RPMI7951 (cell line): ENCODE results near the gene TMEM182. TPM values are rescaled to one million over a fixed set of nuclear protein-coding genes. Genes with fewer than 3 reads are reported as not detected.

Source experiments
- DNase-seq: peaks from one replicate; pipeline ENCODE4 v3.0.0-alpha.2; 2012; ENCODE audit warnings: low read depth
- total RNA-seq: library from RNA; depleted of rRNA; stranded (reverse); fragments of >200 nt; shearing (Covaris generic); gene quantifications from 2 replicates; pipeline ENCODE4 v1.2.3, GENCODE V29; 2014

The TMEM182 gene
- total RNA-seq, 1 experiment from 2014 or later: 3.4 TPM

DNA sequence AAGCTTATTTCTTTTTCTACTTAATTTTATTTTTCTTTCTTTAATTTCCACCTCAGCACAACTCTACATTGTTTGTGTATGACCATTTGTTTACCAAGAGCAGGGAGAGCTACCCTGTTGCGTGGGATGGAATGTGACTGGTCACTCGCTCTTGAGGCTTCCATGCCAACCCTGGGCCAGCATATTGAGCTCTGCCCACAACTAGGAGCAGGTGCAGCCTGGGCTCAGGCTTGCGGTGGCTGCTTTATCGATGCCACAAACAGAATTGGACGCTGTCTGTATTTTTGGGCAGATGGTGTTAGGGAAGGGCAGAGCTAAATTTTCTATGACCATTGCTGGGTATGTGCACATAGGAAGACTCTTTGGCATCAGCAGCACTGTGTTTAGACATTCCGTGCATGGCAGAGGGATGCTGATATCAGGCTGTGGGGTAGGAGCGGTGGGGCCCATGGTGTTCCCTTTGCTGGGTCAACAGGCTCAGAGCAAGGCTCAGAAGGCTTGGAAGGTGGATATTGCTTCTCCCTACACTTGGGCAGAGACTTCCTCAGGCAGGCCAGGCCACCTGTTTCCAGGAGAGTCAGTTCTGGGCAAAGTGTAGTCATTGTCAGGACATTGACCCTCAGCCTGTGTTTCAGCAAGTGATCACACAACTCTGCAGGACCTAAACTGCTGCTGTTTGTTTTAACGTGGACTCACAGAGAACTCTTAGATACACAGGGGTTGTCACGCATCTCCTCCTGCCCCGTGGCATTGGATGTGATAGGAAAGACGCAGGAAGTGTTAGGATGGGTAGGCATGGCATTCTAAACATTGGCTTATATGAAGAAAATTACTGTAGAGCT, 40.2 kb downstream of the TMEM182 start:
- DNase-seq: no peak

DNA sequence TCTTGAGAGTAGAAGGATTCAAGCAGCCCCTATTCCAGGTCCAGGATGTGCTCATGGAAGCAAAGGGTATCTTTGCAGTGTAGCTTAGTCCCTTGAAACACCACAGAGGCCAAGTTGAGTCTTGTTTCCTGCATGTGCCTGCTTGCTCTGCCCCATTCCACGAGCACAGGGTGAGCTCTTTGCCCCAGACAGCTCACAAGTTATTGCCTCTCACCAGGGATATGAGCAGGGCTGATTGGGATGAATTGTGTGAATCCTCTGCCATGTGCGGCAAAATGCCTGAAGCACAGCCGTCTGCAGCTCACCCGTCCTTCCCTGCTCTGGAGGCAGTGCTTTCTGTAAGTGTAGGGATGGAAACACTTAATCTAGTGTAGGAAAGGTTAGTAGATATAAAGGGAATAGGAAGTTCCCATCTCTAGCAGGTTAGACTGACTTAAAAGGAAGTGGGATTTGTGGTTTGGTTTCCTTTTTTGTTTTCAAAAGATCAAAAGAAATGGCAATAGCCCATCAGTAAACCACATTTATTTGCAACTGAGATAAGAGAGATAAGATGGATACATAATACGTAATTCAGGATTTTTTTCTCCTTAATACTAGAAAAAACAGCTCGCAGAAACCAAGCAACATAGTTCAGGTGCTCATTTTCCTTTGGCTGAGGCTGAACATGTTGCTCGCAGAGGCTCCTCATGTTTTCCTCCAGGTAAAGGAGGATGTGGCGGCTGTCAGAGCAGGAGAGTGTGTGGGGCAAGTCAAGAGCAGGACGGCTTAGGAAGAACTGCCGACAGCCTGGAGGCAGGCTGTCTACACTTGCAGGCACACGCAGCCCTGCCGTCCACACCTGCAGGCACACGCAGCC, 41.4 kb downstream of the TMEM182 start:
- DNase-seq: peak; percentile 44

DNA sequence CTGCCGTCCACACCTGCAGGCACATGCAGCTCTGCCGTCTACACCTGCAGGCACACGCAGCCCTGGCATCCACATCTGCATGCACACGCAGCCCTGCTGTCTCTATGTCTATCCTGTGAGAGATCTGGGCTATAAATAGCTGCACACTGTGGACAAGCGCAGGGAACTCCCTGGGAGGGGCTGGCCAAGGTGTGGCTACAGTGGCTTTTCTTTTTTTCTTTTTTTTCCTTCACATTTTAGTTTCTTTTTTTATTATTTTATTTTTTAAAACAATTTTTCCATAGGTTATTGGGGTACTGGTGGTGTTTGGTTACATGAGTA, 42.0 kb downstream of the TMEM182 start:
- DNase-seq: no peak

DNA sequence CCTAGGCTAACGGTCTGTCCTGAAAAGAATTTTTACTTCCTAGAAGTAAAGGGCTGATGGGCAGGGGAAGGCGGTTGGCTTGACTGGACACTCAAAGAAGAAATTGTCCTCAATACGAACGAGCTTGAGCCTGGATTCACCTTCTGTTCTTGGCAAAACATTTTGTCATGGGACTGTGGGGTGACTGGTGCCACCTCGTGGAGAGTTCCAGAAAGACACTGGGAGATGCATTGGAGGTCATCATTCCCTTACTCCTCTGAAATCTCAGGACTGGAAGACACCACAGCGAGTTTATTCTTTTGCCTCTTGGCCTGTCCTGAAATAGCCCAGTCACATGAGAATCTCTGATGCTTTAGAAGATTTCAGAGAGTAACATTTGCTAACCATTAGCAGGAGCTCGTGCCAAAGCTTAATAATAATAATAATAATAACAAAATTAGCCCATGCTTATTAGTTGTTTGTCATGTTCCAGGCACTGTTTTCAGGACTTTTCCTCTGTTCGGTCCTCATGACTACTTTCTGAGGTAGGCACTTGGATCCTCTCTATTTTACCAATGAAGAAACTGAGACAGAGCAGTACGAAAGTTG, 44.5 kb downstream of the TMEM182 start:
- DNase-seq: peak; percentile 65

DNA sequence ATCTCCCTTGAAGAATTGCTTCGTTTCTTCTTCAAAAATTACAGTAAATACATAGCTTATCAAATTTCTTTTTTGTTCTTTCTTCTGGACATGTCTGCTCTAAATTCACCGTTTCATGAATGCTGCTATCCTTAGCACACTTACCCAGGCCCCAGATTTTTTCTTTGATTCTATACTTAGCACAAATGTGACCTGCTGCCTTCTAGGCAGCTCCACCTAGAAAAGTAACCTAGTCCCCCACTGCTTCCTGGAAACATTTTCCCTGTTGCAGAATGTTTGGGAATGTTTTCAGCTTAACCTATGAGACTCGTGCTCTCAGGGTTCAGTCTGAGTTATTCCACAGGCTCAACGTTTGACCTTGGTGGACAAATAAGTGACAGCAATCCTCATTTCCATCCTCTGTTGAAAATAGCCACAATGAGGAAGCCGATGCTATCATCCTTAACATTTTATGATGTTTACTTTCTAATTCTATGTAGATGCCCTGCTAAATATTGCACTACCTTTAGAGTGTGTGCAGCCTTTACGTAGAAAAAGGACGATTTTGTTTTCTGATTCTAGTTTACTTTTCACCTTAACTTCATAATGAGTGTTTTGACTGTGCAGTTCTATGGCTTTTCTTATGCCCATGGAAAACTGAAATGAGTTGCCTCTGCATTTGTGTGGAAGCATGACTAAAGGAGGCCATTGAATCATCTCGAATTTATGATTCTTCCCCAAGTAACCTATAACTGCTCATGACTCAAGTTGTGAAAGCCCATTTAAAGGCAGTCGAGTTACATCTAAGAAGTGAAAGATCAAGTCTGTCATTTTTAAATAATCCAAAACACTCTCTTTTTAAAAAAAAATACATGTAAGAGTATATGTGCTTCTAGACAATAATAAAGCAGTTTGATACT, 47.7 kb downstream of the TMEM182 start:
- DNase-seq: no peak

DNA sequence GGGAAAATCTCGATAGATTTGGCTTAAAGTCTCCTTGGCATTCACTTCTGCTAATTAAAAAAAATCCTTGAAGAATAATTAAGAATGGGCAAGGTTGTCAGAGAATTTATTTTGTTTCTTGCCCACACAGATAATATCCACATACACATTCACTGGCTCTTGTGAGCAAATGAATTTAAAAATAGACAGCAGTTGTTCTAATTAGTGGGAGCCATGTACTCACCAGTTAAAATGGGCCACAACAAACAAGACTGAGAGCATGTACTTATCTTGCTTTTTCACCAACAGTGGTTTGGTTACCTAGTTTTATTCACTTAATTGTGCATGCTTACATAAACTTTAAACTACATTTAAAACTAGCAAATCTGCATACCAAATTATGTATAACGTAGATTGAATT, 53.5 kb downstream of the TMEM182 start:
- no peak for DNase-seq

DNA sequence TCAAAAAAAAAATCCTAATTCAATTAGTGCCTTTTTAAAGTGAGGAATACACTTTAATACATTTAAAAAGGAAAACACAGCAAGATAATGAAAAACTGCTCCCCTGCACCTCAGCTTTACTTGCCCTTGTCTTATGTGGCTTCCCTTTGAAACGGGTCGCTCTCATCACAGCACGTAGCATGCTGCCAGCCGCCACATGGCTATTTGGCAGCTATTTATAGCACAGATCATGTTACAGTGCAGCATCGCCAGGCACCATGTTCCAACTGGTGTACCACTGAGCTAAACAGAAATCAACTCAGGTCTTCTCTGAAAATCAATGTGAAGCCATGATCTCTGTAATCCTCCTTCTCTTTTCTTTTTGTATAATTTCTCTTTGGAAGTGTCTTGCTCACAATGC, 65.1 kb downstream of the TMEM182 start:
- DNase-seq: peak; percentile 69

DNA sequence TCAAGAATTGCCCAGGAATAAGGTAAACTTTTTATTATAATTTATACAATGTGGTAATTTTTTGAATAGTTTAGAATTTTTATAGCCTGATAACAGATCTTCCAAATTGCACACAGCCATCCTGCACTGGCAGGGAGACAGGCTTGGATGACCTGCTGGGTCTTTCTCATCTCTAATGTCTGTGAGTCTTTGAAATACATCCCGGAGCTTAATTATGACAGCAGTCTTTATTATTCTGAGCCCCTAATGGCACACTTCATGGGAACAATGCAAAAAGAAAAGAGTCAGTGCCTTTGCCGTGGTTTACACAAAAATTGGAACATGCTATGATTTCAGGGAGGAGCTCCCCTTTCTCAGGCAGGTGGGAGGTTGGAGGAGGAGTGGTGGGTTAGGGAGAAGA, 71.0 kb downstream of the TMEM182 start:
- DNase-seq: no peak

DNA sequence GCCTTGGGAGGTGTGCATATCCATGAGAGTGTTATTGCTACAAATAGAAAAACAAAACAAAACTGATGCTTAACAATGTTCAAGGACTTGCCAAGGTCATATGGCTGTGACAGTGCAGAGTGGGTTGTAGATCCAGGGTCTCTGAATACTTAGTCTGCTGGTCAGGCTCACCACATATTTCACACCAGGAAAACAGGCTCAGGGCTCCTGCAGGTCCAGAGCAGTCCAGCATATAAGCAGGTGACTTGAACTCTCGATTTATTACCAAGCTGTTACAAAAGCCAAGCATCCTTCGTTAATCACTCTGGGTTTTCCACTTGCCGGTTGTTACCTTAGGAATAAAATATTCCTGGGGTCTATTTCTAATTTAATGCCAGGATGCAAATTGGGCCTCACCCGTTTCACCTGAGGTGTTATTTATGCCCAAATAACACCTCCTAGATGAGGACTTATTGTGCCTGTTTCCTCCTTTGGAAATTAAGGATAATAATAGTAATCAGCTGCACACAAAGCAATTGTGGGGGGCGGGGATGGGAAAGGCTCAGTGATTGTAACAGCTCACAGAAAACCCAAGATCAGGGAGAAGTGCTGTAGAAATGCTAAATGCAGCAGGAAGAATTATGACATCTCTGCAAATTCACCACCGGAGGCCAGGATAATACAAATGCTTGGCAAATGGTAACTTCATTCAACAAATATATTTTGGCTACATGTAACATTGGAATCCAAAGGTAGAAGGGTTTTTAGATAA, 72.9 kb downstream of the TMEM182 start:
- no peak for DNase-seq

DNA sequence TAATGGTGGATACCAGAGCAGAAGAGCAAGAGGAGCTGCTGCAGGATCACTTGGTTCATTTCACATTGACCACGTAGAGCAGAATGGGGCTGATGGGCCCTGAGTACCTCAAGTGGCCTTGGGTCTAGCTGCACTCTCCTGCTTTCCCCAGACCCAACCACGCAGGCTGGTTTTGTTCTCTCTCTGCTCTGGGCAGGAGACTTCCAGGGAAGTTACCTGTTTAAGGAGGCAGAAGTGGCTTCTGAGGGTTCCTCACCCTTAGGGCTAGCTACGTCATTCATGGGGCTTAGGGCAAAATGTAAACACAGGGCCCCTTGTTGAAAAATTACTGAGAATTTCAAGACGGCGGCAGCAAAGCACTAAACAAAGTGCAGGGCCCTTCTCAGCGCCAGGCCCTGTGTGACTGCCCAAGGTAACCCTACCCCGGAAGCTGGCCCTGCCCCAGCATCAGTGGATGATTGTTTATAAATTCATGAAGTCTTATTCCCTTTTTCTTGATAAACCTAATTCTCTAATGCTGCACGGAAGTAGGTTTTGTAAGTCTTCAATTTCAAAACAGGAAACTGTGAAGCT, 75.9 kb downstream of the TMEM182 start:
- DNase-seq: no peak

DNA sequence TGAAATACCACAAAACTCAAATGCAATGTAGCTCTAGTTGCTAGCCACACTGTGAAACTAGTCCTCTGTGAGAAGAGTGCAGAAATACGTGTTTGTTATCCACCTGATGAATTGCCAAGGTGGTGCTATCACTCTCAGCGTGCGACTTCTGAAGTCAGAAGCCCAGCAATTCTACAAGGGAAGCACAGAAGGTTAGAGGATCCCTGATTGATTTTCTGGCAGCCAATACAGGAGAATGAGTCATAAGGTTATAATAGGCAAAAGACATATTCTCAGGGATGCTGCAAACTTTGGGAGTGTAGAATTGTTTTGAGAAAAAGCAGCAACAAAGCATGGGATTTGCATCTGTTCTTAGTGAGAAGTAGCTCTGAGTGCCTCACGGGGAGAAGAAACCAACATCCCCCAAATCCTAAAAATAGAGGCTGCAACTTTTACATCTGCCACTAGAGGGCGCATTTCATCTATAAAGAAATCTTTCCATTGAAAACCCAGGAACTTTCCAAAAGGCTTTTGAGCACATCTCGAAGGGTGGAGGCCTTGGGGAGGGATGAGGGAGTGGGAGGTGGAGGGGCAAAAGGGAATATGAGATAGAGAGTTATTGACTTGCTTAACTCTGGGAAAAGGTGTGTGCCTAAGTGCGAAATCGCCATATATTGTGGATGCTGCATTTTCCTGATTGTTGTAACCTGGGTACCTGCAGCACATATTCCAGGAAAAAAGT, 78.0 kb downstream of the TMEM182 start:
- peak; percentile 31 for DNase-seq

DNA sequence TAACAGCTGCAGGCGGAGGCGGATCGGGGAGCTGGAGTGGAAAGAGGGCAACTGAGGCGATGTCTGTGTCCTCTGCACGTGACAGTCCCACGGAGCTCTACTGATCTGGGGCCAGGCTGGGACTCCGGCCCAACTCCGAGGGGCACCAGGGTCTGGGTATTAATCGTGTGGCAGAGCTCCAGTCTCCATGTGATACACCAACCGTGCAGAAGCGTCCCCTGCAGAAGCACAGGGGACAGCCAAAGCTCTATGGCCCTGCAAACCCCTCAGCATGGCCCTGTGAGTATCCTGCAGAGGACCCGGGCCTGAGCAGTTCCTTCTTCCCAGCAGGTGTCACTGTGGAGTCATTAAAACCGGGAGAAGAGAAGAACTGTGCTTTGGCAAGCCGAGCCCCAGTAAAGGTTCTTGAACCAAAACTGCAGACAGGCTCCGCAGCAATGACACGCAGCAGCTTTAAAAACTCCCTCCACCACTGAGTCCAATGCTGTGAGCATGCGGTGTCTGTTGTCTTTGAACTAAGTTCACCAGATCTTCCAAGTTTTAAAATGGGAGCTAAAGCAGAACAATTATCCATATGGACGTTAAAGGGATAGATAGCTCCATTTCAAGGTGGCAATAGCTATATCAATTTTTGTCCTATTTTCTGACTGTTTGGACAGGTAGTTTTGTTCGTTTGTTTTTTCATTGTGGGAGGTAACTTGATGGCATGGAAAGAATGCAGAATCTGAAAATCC, 79.4 kb downstream of the TMEM182 start:
- DNase-seq: peak; percentile 55

DNA sequence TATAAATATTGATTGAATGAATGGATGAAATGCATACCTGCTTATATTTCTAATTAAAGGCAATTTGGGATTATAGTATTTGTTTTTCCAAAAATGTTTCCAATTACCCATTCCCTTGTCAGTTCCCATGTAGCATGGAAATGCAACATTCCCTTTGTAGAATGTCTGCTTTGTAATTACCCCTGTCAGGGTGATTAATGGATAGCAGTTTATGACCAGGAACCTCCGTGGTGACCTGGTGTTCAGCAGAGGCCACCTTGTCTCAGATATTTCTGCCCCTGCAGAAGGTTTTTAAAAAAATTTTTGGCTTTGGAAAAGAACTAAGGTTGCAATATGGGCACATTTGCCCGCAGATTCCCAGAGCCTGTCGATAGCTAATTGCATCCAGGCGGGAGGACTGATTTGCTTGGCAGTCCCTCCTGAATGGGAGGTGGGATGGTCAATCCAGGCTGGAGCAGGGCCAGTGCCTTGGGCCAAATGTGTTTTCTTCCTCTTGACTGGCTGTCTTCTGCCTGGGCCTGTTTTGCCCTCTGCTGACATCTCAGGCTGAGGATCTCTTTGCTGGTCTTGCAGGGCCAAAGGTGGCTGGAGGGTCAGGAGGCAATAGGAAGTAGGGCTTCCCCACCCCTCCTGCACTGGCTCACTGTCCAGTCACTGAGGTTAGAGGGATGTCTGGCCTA, 82.1 kb downstream of the TMEM182 start:
- DNase-seq: peak; percentile 24

DNA sequence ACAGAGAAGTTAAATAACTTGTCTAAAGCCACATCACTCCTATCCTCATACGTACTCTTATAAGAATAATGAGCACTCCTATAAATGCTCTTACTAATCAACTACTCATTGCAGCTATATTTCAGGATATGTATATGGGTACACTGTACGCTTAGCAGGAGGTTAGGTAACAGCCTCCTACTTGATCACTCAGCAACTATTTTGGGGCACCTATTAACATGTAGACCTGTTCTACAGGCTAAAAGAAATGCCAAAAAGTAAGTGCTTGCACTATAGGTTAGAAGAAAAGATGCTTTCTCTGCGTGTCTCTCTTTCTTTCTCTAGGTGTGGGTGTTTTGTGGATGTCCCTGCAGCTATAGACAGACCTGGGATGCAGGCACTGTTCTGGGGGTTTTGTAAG, 83.1 kb downstream of the TMEM182 start:
- DNase-seq: no peak

DNA sequence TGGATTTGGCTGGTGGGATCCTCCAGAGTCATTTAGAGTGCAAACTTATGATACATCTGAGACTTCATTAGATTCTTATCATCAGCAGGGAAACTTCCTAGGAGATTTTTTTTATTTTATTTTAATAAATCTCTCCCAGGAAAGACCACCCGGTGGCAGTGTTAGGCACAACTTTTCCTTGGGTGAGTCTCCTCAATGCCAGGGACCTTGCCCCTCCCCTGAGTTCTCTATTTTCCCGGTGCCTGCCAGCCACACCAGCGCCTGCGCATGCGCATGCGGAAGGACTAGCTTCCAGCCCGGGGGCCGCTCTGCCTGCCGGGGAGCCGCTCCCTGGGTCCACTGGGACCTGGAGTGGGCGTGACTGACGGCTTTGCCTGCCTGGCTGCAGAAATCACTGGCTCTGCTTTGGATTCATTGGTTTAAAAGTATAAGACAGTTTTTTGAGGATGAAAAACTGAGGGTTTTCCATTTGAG, 86.6 kb downstream of the TMEM182 start:
- peak; percentile 73 for DNase-seq

DNA sequence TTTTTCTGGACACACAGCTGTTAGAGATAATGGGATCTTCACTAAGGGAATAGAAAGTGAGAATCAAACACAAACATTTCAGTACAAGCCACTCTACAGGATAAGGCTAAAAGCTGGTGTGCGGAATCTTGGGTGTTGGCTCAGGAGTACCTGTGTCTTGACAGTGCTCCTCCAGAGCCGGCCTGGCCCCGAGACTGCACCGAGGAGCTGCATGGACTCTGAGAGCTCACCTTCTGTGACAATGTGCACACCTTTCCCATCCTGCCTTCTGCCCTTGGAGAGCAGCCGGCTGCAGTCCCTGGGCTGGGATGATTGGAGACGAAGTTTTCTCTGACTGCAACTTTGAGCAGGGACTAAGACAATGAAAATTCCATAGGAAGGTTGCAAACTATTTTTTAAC, 89.1 kb downstream of the TMEM182 start:
- no peak for DNase-seq

DNA sequence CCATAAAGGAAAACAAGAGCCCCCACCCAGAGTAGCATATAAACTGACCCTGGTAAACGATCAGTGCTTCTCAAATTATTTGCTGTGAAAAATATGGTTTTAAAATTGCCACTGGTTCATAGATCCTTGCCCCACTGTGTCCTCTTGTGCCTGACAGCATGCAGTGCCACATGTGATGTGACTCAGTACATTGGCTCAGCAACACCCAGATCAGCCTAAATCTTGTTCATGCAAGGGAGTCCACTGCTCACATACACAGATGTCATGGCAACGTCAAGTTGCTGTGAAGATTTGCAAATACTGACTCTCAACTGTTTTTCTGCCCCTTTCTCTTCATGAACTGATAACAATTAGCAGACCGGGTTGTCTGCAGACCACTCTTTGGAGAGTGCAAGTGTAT, 91.0 kb downstream of the TMEM182 start:
- no peak for DNase-seq
